Activated CD8-positive, alpha-beta memory T cell treated with anti-CD3 and anti-CD28 coated beads, Interleukin-2, amount 50 U/mL, for 1 hour (primary cell): ENCODE results near the gene TOM1L1.
"Not testable (repeated sequence)": the region's sequence is repeated elsewhere in the genome, so short reads cannot be mapped to it uniquely, and the experiment has no call there.

Experiments used
- DNase-seq: peaks from one replicate; pipeline ENCODE4 v3.0.0-alpha.2; 2020; ENCODE audit errors: extremely low read depth

The TOM1L1 gene

GRCh38 chr17:54900457-54901229, at the start of gene TOM1L1:
TSS of gene TOM1L1 (plus strand) at chr17:54900852. CDS start at chr17:54900866, 14 bp downstream.
- DNase-seq, result no peak

GRCh38 chr17:54859187-54859586, 41.5 kb upstream of the TOM1L1 start:
- DNase-seq, result no peak

GRCh38 chr17:54860617-54861470, 39.8 kb upstream of the TOM1L1 start:
- DNase-seq, result no peak

- DNase-seq, result no peak
Observed at GRCh38 chr17:54861471-54861983, 39.1 kb upstream of the TOM1L1 start.

GRCh38 chr17:54863176-54863575, 37.5 kb upstream of the TOM1L1 start:
- no peak for DNase-seq

- DNase-seq, result no peak
Observed at GRCh38 chr17:54864070-54864469, 36.6 kb upstream of the TOM1L1 start.

- no peak for DNase-seq
Observed at GRCh38 chr17:54864636-54865356, 35.9 kb upstream of the TOM1L1 start.

- no peak for DNase-seq
Observed at GRCh38 chr17:54867634-54868033, 33.0 kb upstream of the TOM1L1 start.

GRCh38 chr17:54870671-54871175, 29.9 kb upstream of the TOM1L1 start:
- DNase-seq, result no peak

- DNase-seq, result not testable (repeated sequence)
Observed at GRCh38 chr17:54875906-54876305, 24.7 kb upstream of the TOM1L1 start.

- DNase-seq, result no peak
Observed at GRCh38 chr17:54876656-54877195, 23.9 kb upstream of the TOM1L1 start.

- no peak for DNase-seq
Observed at GRCh38 chr17:54881255-54881972, 19.2 kb upstream of the TOM1L1 start.

- no peak for DNase-seq
Observed at GRCh38 chr17:54882371-54882770, 18.3 kb upstream of the TOM1L1 start.

GRCh38 chr17:54882950-54883349, 17.7 kb upstream of the TOM1L1 start:
- DNase-seq, result no peak

GRCh38 chr17:54883939-54884338, 16.7 kb upstream of the TOM1L1 start:
- no peak for DNase-seq

GRCh38 chr17:54887787-54888186, 12.9 kb upstream of the TOM1L1 start:
- no peak for DNase-seq

- DNase-seq, result no peak
Observed at GRCh38 chr17:54888254-54888653, 12.4 kb upstream of the TOM1L1 start.

GRCh38 chr17:54888981-54889380, 11.7 kb upstream of the TOM1L1 start:
- no peak for DNase-seq

- DNase-seq, result no peak
Observed at GRCh38 chr17:54891176-54891821, 9.4 kb upstream of the TOM1L1 start.

- no peak for DNase-seq
Observed at GRCh38 chr17:54892360-54892759, 8.3 kb upstream of the TOM1L1 start.
